ENCODE measurements around the gene LRP1. TPM values are rescaled to one million over a fixed set of nuclear protein-coding genes. Genes with fewer than 3 reads are reported as not detected.

Gene LRP1
- total and polyA plus RNA-seq, 2 of the 13 experiments (the other 11 are each of a cell fraction or from before 2014, with no cell fraction given) = 14.7 to 30.8 TPM

GRCh38 chr12:57127101-57127725, 1.1 kb upstream of the LRP1 start (continued):
- no peak for TF ChIP-seq TCF12 (IDR thresholded peaks at IDR 0.05)
- no peak for TF ChIP-seq TCF12 (CRISPR knock-in tag; IDR thresholded peaks at IDR 0.05)
- TF ChIP-seq, protein P1, sequence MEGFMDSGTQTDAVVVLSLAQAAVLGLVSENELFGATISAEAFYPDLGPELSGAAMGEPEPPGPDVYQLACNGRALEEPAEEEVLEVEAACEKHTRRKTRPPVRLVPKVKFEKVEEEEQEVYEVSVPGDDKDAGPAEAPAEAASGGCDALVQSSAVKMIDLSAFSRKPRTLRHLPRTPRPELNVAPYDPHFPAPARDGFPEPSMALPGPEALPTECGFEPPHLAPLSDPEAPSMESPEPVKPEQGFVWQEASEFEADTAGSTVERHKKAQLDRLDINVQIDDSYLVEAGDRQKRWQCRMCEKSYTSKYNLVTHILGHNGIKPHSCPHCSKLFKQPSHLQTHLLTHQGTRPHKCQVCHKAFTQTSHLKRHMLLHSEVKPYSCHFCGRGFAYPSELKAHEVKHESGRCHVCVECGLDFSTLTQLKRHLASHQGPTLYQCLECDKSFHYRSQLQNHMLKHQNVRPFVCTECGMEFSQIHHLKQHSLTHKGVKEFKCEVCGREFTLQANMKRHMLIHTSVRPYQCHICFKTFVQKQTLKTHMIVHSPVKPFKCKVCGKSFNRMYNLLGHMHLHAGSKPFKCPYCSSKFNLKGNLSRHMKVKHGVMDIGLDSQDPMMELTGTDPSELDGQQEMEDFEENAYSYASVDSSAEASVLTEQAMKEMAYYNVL (CRISPR knock-in tag; IDR thresholded peaks at IDR 0.05; ENCODE audit: borderline replicate concordance) = 0 out of 2 replicates have a peak, but pooled peaks have one; percentile 25
- no peak for TF ChIP-seq JDP2 (CRISPR knock-in tag; IDR thresholded peaks at IDR 0.05; ENCODE audit: borderline replicate concordance)
- TF ChIP-seq, protein P2, sequence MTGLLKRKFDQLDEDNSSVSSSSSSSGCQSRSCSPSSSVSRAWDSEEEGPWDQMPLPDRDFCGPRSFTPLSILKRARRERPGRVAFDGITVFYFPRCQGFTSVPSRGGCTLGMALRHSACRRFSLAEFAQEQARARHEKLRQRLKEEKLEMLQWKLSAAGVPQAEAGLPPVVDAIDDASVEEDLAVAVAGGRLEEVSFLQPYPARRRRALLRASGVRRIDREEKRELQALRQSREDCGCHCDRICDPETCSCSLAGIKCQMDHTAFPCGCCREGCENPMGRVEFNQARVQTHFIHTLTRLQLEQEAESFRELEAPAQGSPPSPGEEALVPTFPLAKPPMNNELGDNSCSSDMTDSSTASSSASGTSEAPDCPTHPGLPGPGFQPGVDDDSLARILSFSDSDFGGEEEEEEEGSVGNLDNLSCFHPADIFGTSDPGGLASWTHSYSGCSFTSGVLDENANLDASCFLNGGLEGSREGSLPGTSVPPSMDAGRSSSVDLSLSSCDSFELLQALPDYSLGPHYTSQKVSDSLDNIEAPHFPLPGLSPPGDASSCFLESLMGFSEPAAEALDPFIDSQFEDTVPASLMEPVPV (CRISPR knock-in tag; IDR thresholded peaks at IDR 0.05) = 0 out of 2 replicates have a peak, but pooled peaks have one; percentile 34
- no peak for TF ChIP-seq DR1 (CRISPR knock-in tag; IDR thresholded peaks at IDR 0.05)
- TF ChIP-seq ZNF350 (CRISPR knock-in tag; IDR thresholded peaks at IDR 0.05; ENCODE audit: borderline replicate concordance, low read depth) = no peak
- TF ChIP-seq, protein P3, sequence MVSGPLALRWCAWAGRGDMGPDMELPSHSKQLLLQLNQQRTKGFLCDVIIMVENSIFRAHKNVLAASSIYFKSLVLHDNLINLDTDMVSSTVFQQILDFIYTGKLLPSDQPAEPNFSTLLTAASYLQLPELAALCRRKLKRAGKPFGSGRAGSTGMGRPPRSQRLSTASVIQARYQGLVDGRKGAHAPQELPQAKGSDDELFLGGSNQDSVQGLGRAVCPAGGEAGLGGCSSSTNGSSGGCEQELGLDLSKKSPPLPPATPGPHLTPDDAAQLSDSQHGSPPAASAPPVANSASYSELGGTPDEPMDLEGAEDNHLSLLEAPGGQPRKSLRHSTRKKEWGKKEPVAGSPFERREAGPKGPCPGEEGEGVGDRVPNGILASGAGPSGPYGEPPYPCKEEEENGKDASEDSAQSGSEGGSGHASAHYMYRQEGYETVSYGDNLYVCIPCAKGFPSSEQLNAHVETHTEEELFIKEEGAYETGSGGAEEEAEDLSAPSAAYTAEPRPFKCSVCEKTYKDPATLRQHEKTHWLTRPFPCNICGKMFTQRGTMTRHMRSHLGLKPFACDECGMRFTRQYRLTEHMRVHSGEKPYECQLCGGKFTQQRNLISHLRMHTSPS (CRISPR knock-in tag; IDR thresholded peaks at IDR 0.05; ENCODE audit: low read depth) = no peak
- no peak for TF ChIP-seq ZBTB40 (IDR thresholded peaks at IDR 0.05)
- no peak for TF ChIP-seq ZBTB40 (CRISPR knock-in tag; IDR thresholded peaks at IDR 0.05)
- TF ChIP-seq NFE2 (CRISPR knock-in tag; IDR thresholded peaks at IDR 0.05) = no peak
- TF ChIP-seq NR2F2 (IDR thresholded peaks at IDR 0.05; ENCODE audit: borderline replicate concordance, low read depth) = 0 out of 2 replicates have a peak, but pooled peaks have one; percentile 24
- 0 out of 2 replicates have a peak, but pooled peaks have one; percentile 28 for TF ChIP-seq KDM1A (CRISPR knock-in tag; IDR thresholded peaks at IDR 0.05)

Measured in HepG2 (cell line).